Hepatocyte (in vitro differentiated cells): Measurements from ENCODE around the gene NAV3.

Source experiments
- EZH2phosphoT487 ChIP-seq: fragments of 200-600 bp; sonication (generic); IDR thresholded peaks from one replicate; pipeline ENCODE4 v1.6.1; 2018; ENCODE audit warnings: antibody characterized with exemption, mild to moderate bottlenecking, low read depth, moderate library complexity; ENCODE audit not compliant: unreplicated experiment, severe bottlenecking
- TF ChIP-seq, protein P1 (sequence below): fragments of 200-600 bp; sonication (generic); IDR thresholded peaks from 2 replicates; pipeline ENCODE4 v1.5.1; 2016; ENCODE audit warnings: antibody characterized with exemption, mild to moderate bottlenecking; ENCODE audit not compliant: poor library complexity

DNA sequence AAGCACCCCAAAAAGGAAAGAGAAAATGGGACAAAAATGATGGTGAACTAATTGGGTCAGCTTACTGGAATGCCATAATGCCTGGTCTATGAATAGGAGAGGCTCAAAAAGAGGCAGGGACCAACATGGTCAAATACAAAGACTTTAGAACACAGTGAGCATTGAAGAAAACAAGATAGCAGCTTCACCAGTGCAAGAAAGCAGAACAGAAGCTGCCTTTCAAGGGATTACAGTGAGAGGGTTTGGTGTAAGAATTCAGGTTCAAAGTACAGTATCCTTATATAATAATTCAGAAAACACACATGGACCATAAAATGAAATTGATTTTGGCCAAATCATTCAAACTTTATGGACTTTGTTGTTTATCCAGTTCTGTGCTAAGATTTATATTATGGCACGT is 162.1 kb downstream of the NAV3 start:
- TF ChIP-seq, protein P1, sequence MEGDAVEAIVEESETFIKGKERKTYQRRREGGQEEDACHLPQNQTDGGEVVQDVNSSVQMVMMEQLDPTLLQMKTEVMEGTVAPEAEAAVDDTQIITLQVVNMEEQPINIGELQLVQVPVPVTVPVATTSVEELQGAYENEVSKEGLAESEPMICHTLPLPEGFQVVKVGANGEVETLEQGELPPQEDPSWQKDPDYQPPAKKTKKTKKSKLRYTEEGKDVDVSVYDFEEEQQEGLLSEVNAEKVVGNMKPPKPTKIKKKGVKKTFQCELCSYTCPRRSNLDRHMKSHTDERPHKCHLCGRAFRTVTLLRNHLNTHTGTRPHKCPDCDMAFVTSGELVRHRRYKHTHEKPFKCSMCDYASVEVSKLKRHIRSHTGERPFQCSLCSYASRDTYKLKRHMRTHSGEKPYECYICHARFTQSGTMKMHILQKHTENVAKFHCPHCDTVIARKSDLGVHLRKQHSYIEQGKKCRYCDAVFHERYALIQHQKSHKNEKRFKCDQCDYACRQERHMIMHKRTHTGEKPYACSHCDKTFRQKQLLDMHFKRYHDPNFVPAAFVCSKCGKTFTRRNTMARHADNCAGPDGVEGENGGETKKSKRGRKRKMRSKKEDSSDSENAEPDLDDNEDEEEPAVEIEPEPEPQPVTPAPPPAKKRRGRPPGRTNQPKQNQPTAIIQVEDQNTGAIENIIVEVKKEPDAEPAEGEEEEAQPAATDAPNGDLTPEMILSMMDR = no peak
- no peak for TF ChIP-seq EZH2phosphoT487
